NOMO-1 treated with DMSO at 0.1 percent for 48 hours (cell line): Measurements from ENCODE around the gene NOC3L.

ENCODE experiments used
- DNase-seq: peaks from one replicate; lab custom pipeline; 2025; ENCODE audit not compliant: unreplicated experiment; lab: John Stamatoyannopoulos, UW

Gene NOC3L

DNA sequence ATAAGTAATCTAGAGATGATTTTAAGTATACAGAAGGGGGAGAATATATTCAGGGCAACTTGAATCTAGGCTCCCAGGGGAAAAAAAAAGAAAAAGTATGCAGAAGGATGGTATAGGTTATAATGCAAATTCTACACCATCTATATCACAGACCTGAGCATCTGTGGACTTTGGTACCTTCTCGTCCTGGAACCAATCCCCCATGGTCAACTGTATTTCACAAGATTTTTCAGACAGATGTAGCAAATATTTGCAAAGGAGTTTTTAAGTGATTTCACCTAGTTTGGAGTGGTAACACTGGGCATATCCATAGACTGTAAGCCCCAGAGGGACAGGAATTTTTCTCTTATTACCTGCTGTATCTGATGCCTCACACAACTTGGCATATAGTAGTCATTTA lies 58.8 kb downstream of the NOC3L start:
- no peak for DNase-seq

DNA sequence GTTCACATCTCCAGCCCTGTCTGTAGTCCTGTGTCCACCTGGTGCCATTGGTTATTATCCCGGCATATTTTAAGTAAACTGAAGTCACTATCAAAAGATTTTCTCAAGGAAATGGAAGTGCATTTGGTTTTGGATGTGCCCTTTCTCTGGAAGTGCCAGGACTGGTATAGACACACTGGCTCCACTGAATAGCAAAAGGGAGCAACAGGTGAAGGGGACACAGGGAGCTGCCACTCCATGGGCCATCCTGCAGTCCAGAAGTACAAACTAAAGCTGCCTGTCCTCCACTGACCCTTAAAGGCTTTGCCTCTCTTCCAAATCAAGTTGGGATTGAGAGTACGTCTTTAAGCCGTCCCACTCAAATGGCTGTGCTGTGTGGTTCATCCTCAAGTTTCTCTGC lies 62.7 kb downstream of the NOC3L start:
- DNase-seq = no peak

GRCh38 chr10:94299417-94299816 lies 63.3 kb downstream of the NOC3L start:
- no peak for DNase-seq

GRCh38 chr10:94294168-94294567 lies 68.6 kb downstream of the NOC3L start:
- DNase-seq = no peak

DNA sequence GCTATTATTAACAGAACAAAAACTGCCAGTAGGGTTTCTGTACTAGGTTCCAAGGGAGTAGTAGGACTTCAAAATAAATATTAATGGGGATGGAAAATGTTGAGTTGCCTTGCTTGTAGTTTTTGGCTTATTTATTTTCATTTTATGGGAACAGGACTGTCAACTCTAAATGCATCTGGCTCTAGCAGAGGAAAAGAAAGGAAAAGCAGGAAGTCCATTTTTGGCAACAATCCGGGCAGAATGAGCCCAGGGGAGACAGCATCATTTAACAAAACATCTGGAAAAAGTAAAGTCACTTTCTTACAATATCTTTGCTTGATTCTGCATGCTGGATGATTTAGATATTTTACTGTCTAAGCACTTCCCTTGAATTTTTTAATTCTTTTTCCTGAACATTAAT lies 69.4 kb downstream of the NOC3L start:
- DNase-seq = no peak

DNA sequence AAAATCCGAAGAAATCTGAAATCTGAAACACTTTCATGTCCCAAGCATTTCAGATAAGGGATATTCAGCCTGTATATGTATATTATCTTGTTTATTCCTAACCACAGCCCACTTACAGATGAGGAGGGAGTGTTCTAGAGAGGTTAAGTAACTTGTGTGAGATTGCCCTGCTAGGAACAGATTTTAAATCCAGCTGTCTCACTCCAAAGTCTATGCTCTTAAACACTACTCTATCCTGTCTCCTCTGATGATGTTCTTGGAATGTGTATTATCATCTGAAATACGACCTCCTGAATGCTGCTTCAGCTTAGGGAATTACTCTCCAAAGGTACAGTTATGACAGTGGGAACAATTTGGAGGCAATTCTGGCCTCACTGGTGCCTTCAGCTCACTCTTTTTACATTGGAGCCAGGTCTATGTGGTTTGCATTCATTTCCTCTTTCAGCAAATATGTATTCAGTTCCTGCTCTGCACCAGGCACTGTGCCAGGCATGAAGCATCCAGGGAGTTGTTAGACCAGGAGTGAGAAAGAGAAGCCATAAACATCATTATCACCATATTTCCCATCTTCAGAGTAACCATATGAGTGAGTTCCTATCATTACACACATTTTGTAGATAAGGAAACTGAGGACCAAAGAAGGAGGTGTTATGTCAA lies 70.2 kb downstream of the NOC3L start:
- no peak for DNase-seq

GRCh38 chr10:94288361-94289101 lies 74.2 kb downstream of the NOC3L start:
- no peak for DNase-seq

DNA sequence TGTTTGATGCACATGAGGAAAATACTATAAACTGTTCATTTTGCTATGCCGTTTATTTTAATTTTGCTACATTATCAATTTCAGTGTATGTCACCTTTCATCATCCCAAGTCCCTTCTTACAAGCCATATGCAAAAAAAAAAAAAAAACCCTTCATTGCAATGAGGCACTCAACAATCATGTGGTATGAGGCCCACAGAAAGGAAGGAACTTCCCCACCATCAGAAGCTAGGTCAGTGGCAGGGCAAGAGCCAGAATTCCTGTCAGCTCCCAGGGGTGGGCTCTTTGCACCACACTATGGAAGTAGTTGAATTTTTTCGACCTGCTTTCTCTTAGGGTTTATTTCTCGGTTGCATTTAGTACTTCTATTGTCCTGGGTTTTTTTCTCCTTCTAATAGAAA lies 75.4 kb downstream of the NOC3L start:
- no peak for DNase-seq

DNA sequence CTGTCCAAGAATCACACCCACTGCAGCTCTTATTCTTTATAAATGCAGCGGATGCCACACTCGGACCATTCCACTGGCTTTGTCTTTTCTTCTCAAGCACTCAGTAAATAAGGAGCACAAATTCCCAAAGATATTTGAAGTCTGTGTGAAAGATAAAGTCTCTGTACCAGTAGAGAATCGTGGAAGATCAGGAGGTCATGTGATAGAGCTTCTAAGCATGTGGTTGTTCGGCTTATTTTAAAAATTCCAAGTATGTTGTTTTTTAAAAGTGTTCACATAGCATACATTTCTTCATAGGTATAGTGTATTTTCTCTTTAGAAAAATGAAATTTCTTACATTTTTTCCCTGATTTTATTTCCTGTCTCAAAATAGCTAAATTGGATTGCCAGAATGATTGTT lies 75.8 kb downstream of the NOC3L start:
- no peak for DNase-seq

GRCh38 chr10:94285271-94285670 lies 77.5 kb downstream of the NOC3L start:
- DNase-seq = no peak
